ENCODE data around the gene DTNBP1. TPM values are rescaled to one million over a fixed set of nuclear protein-coding genes. Genes with fewer than 3 reads are reported as not detected.

DTNBP1 gene
- total and polyA plus RNA-seq, 2 of the 13 experiments (the other 11 are each of a cell fraction or from before 2014, with no cell fraction given), result 6.6 to 19.1 TPM

DNA sequence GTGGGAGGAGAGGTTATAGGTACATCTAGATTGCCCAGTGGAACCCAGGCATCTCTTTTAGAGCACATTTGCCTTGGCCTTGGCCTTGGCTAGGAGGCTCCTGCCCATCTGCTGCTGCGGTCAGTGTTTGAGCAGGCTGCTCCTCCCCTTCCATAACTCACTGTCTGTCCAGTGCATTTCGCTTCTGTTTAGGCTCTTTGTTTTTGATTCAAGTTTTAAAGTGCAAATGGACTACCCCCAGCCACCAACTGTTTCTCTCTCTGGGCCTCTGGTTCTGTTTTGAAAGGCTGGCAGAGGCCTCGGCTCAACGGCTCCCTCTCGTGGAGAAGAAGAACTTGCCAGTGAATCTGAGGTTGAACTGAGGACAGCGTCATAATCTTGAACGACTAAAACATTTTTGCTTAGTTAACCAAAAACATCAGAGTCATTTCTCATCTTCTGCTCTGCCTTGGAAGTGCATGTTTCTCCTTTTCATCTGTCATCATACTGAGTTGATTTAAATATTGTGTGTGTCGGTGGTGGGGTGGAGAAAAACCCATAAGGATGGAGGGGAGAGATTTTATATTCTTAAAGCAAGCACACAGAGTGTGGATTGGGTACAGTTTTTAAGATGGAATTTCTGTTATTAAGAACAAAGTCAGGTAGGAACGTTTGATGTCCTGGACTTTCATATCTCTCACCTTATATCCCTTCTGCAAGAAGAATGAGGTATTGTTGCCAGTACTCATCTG, 171.4 kb downstream of the DTNBP1 start (continued):
- TF ChIP-seq ZBTB33 (CRISPR knock-in tag; IDR thresholded peaks at IDR 0.05) (peak; percentile 44; the same call in 1 of the 2 replicates), ZKSCAN8 (CRISPR knock-in tag; IDR thresholded peaks at IDR 0.05; ENCODE audit: borderline replicate concordance) (no peak), ZNF234 (CRISPR knock-in tag; conservative IDR thresholded peaks at IDR 0.05) (no peak), NCOR1 (IDR thresholded peaks at IDR 0.05; ENCODE audit: borderline replicate concordance, low read length) (peak; percentile 88; the same call in 1 of the 2 replicates), ZNF615 (CRISPR knock-in tag; IDR thresholded peaks at IDR 0.05; ENCODE audit: borderline replicate concordance) (no peak), ZNF574 (CRISPR knock-in tag; IDR thresholded peaks at IDR 0.05) (peak; percentile 22; the same call in 1 of the 2 replicates), MXD1 (CRISPR knock-in tag; IDR thresholded peaks at IDR 0.05) (no peak), SAP130 (CRISPR knock-in tag; IDR thresholded peaks at IDR 0.05; ENCODE audit: low read depth) (peak; percentile 50), NCOA1 (CRISPR knock-in tag; IDR thresholded peaks at IDR 0.05) (no peak), SIX1 (CRISPR knock-in tag; IDR thresholded peaks at IDR 0.05; ENCODE audit: borderline replicate concordance) (no peak), ZSCAN22 (CRISPR knock-in tag; IDR thresholded peaks at IDR 0.05) (no peak), ZNF337 (CRISPR knock-in tag; IDR thresholded peaks at IDR 0.05; ENCODE audit: borderline replicate concordance, low read depth) (no peak), JUND (CRISPR knock-in tag; IDR thresholded peaks at IDR 0.05) (no peak), GTF2F1 (IDR thresholded peaks at IDR 0.05; ENCODE audit: low read length) (no peak), ZBTB7B (CRISPR knock-in tag; IDR thresholded peaks at IDR 0.05) (0 out of 2 replicates have a peak, but pooled peaks have one; percentile 43), IKZF1 (IDR thresholded peaks at IDR 0.05) (no peak), FOXK2 (IDR thresholded peaks at IDR 0.05) (no peak), GATAD2A (CRISPR knock-in tag; IDR thresholded peaks at IDR 0.05) (peak; percentile 50; the same call in 1 of the 2 replicates), ZFX (CRISPR knock-in tag; IDR thresholded peaks at IDR 0.05; ENCODE audit: low read depth) (peak; percentile 53; the same call in 1 of the 2 replicates), IKZF5 (CRISPR knock-in tag; IDR thresholded peaks at IDR 0.05) (peak; percentile 39; the same call in 1 of the 2 replicates), MNT (IDR thresholded peaks at IDR 0.05) (no peak)
- TF ChIP-seq, protein P1, sequence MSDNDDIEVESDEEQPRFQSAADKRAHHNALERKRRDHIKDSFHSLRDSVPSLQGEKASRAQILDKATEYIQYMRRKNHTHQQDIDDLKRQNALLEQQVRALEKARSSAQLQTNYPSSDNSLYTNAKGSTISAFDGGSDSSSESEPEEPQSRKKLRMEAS (IDR thresholded peaks at IDR 0.05), result peak; percentile 16; the same call in 1 of the 2 replicates

All from HepG2 (cell line).